Amniotic stem cell (primary cell): ENCODE results near the gene KCNK16.

Experiments
- DNase-seq: peaks from one replicate; lab custom pipeline; 2025; lab: John Stamatoyannopoulos, UW

The KCNK16 gene

GRCh38 chr6:39322306-39322850, at the start of gene KCNK16:
TSS of gene KCNK16 (minus strand) at chr6:39322702. CDS start at chr6:39322540, 162 bp downstream.
- DNase-seq = no peak

GRCh38 chr6:39370390-39370789, 47.9 kb upstream of the KCNK16 start:
- no peak for DNase-seq

- no peak for DNase-seq
Measured at GRCh38 chr6:39369987-39370386, 47.5 kb upstream of the KCNK16 start.

DNA sequence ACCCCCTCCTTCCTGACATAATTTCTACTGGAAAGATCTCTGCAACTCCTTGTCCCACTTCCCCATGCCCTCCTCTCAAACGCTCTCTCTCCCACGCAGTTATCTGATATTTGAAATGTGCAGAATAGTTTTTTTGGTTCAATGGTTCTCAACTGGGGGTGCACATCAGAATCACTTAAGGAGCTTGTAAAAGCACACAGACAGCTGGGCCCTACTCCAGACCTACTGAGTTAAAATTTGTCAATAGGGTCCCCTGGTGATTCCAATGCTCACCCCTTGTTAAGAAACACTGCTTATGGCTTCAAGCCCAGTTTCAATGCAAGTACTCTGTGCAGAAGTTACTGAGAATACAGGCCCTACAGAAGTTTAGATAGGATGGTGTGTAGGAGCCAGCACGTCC, 45.2 kb upstream of the KCNK16 start:
- DNase-seq = no peak

DNA sequence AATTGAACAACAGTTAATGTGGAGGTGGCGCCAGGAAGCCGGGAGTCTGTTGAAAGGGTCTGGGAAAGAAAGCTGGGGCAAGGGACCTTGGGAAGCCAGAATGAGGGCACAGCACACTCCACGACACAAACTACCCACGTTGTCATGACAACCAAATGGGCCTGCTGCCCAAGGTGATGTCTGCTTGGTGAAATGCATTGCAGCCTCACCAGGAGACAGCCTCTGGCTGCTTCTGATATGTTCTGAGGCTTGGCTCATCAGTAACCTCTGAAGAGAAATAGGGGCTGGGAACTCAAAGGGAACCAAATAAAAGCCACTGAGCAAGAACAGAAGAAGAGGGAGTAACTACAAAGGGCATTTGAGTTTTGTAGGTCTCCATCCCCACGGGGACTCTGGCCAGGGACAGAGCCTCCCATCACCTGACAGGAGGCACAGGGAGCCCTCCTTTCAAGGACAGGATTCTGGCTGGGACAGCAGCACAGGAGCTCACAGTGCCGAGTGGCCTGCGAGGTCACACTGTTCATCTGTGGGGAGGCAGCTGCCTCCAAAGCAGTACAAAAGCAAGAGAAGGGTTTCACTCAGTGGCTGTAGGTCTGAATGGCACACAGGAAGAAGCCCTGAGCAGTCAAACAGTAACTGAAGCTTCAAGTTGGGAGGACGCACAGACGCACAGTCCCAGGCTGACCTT, 44.6 kb upstream of the KCNK16 start:
- no peak for DNase-seq

- peak; percentile 22 for DNase-seq
Measured at GRCh38 chr6:39365281-39366074, 43.0 kb upstream of the KCNK16 start.

DNA sequence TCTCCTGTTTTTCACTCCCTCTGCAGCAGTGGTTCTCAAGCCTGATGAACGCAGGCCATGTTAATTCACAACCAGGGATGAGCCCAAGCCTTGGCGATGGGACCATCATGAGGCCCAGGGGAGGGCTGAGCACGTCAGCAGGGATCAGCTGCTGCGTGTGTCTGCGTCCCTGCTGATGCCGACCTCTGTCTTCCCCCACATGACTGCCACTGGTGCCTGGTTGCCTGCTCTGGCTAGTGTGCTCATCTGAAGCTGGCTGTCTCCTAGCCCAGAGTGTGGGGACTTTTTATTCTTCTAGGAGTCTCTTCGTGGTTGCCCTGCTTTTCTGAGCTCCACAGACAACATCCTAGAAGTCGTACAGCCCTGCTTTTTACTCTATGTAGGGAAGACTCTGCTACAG, 40.8 kb upstream of the KCNK16 start:
- DNase-seq = no peak

- no peak for DNase-seq
Measured at GRCh38 chr6:39362487-39362865, 40.0 kb upstream of the KCNK16 start.

DNA sequence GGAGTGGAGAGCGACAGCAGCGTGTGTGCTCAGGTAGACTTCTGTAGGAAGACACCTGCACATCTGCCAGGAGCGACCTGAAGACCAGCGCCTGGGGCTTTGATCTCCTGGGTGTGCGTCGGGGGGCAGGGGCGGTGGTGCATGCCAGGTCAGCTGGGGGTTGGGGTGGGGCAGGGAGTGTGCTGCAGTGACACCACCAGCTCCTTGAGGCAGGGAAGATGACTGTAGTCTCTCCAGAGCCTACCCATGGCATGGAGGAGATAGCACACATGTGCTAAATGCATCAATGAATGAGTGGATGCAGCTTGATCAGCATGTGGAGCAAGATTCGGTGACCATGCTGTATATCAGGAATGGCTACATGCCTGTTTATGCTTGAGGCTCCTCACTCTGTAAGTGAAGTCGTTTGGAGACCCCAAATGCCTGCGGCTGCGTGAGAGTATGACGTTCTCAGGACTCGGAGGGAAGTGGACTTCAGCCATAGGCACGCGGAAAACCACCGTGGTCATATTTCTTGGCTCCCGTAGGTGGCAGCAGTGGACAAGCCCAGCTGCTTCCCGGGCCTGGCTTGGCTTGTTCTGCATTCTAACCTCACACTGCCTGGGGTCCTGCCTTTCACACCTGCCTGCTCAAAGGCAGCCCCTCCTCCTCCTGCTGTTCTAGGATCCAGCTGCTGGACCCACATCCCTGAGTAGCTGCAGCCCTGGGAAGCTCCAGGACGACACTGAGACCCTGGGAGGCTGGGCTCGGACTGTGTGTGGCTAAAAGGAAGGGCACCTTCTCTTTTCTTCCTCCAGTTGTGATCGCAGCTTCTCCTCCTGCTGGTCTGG, 39.4 kb upstream of the KCNK16 start:
- DNase-seq = peak; percentile 17

- DNase-seq = no peak
Measured at GRCh38 chr6:39360378-39360777, 37.9 kb upstream of the KCNK16 start.

- DNase-seq = no peak
Measured at GRCh38 chr6:39357998-39358686, 35.6 kb upstream of the KCNK16 start.

DNA sequence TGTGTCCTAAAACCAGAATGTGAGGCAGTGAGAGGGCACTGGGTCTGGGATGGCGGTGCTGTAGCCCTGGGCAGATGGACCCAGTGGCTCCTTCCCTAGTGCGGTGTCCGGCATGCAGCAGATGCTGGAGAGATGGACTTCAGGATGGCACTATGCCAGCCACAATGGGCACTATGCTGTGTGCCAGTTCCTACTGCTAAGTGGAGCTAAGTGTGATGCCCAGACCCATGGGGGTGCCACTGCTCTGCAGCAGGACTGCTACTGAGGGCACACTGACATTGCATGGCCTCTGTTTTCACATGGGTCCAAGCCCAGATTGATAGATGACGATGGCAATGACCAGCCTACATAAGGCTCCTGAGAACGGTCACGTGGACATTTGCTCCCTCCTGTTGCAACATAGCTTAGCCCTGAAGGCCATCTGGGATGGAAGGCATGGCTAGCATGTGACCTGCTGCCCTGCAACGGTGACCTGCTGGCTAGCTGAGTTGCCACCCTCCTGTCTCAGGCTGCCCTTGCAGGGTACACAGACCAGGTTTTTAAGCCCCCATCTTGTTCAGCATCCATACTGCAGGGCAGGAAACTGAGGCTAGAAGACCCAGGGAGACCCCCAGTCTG, 31.3 kb upstream of the KCNK16 start:
- no peak for DNase-seq

DNA sequence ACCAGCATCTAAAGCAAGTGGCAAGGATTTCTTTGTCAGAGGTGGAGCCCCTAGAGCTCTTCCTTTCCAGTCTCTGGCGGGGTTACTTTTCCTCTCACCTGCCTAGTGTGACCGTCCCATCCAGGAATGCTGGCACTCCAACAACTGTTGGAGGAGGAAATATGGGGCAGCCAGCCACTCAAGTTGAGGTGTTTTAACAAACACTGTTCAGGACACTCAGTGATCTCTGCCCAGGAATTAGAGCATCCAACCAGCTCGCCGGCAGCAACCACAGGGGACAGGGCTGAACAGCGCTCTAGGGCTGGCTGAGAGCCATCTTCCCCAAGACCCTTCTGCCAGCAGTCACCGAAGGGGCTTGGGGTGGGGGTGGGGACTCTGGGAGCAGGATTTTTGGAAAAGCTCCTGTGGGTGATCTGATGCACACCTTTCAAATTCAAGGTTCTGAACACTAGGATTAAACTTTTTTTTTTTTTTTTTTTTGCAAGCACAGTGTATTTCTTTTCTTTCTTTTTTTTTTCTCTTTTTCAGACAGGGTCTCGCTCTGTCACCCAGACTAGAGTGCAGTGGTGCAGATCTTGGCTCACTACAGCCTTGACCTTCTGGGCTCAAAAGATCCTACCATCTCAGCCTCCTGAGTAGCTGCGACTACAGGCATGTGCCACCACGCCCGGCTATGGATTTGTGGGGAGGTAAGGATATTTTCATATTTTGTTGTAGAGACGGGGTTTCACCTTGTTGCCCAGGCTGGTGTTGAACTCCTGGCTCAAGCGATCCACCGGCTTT, 28.4 kb upstream of the KCNK16 start:
- DNase-seq = no peak

- no peak for DNase-seq
Measured at GRCh38 chr6:39348740-39349139, 26.2 kb upstream of the KCNK16 start.

- peak; percentile 1 for DNase-seq
Measured at GRCh38 chr6:39347906-39348585, 25.5 kb upstream of the KCNK16 start.

DNA sequence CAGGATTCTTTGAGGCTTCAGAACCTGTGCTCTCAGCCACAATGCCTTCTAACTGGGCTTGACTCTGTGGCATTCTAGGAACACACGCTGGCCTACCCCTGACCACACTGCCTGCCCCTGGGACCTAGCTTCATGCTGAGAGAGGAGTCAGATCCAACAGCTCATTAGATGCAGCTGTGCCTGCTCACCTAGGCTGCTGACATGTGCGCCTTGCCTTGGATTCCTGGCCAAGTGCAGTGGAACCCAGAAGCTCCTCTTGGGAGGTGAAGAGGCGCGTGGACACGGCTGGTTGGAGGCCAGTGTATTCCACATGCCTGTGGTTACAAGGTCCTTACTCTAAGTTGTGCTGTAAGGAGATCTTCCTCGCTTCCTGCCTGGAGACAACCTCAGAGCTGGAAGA, 24.7 kb upstream of the KCNK16 start:
- DNase-seq = no peak

GRCh38 chr6:39344821-39345280, 22.3 kb upstream of the KCNK16 start:
- DNase-seq = no peak

DNA sequence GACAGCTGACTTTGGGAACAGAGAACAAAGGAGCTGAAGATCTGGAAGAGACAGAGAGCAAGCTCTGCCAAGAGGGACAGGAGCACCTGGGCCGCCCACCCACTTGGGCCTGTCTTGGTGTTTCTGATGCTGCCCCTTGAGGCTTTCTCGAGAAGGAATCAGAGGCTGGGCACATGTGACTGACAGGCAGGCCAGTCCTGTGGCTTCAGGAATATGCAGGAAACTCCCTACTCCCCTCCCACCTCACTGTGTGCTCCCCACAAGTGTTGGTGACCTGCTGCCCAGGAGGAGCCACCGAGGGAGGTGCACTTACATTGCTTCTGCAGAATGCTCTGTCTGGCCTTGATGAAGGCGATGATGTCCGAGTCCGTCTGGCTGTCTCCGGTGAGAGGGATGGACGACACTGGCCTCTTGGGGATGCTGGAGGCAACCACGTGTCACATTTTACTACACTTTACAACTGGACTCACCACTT, 20.9 kb upstream of the KCNK16 start:
- DNase-seq = no peak

GRCh38 chr6:39342692-39343395, 20.3 kb upstream of the KCNK16 start:
- no peak for DNase-seq
